ENCODE results near the gene CRHR1.

CRHR1 gene

DNA sequence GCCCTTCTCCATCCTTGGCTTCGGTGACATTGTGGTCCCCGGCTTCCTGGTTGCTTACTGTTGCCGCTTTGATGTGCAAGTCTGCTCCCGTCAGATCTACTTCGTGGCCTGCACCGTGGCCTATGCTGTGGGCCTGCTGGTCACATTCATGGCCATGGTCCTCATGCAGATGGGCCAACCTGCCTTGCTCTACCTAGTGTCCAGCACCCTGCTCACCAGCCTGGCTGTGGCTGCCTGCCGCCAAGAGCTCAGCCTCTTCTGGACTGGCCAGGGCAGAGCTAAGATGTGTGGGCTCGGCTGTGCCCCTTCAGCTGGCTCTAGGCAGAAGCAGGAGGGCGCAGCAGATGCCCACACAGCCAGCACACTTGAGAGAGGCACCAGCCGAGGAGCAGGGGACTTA is 62.1 kb downstream of the CRHR1 start:
- no peak overlapping the region for H3K9ac ChIP-seq (ENCODE audit: low read depth, low read length)
- no peaks in the 10 kb centered on the region for H3K79me2 ChIP-seq (ENCODE audit: insufficient read depth, low read length)
- peaks cover 4% of the 10 kb centered on the region for H3K27me3 ChIP-seq (ENCODE audit: insufficient read depth, low read length, poor library complexity)
- H3K9me3 ChIP-seq (ENCODE audit: insufficient read depth, low read length, severe bottlenecking), result no peaks in the 10 kb centered on the region
- no peaks in the 10 kb centered on the region for H3K36me3 ChIP-seq (ENCODE audit: insufficient read depth, low read length)
- no peak for ATAC-seq (ENCODE audit: insufficient read depth, low read depth)
- no peaks in the 10 kb centered on the region for H3K4me1 ChIP-seq (ENCODE audit: insufficient read depth, low read length)
- H3K4me2 ChIP-seq (ENCODE audit: insufficient read depth, low read length), result no peak overlapping the region
- no peak overlapping the region for H3K4me3 ChIP-seq (ENCODE audit: low read depth in 1 of 2, low read length in 2 of 2)
- DNase-seq, result no peak
- peaks cover 9% of the 10 kb centered on the region for H4K20me1 ChIP-seq (ENCODE audit: insufficient read depth, low read length)
- TF ChIP-seq, protein P1, sequence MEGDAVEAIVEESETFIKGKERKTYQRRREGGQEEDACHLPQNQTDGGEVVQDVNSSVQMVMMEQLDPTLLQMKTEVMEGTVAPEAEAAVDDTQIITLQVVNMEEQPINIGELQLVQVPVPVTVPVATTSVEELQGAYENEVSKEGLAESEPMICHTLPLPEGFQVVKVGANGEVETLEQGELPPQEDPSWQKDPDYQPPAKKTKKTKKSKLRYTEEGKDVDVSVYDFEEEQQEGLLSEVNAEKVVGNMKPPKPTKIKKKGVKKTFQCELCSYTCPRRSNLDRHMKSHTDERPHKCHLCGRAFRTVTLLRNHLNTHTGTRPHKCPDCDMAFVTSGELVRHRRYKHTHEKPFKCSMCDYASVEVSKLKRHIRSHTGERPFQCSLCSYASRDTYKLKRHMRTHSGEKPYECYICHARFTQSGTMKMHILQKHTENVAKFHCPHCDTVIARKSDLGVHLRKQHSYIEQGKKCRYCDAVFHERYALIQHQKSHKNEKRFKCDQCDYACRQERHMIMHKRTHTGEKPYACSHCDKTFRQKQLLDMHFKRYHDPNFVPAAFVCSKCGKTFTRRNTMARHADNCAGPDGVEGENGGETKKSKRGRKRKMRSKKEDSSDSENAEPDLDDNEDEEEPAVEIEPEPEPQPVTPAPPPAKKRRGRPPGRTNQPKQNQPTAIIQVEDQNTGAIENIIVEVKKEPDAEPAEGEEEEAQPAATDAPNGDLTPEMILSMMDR (IDR thresholded peaks at IDR 0.05; ENCODE audit: borderline replicate concordance, extremely low read depth, low read length, poor library complexity, severe bottlenecking), result no peak
- no peak for TF ChIP-seq EZH2 (IDR thresholded peaks at IDR 0.05; ENCODE audit: borderline replicate concordance, low read depth, low read length, severe bottlenecking)
- H2AFZ ChIP-seq (ENCODE audit: low read depth, low read length), result no peak overlapping the region
- no peak overlapping the region for H3K27ac ChIP-seq (ENCODE audit: low read length)

GRCh38 chr17:45846646-45847045 is 62.5 kb downstream of the CRHR1 start:
- TF ChIP-seq EZH2 (IDR thresholded peaks at IDR 0.05; ENCODE audit: borderline replicate concordance, low read depth, low read length, severe bottlenecking), result no peak
- TF ChIP-seq, protein P1 (IDR thresholded peaks at IDR 0.05; ENCODE audit: borderline replicate concordance, extremely low read depth, low read length, poor library complexity, severe bottlenecking), result no peak
- H4K20me1 ChIP-seq (ENCODE audit: insufficient read depth, low read length), result peaks cover 11% of the 10 kb centered on the region
- no peaks in the 10 kb centered on the region for H3K36me3 ChIP-seq (ENCODE audit: insufficient read depth, low read length)
- H3K4me2 ChIP-seq (ENCODE audit: insufficient read depth, low read length), result no peak overlapping the region
- ATAC-seq (ENCODE audit: insufficient read depth, low read depth), result no peak
- no peaks in the 10 kb centered on the region for H3K9me3 ChIP-seq (ENCODE audit: insufficient read depth, low read length, severe bottlenecking)
- H3K27ac ChIP-seq (ENCODE audit: low read length), result no peak overlapping the region
- no peaks in the 10 kb centered on the region for H3K4me1 ChIP-seq (ENCODE audit: insufficient read depth, low read length)
- no peak overlapping the region for H3K9ac ChIP-seq (ENCODE audit: low read depth, low read length)
- H3K27me3 ChIP-seq (ENCODE audit: insufficient read depth, low read length, poor library complexity), result peaks cover 9% of the 10 kb centered on the region
- no peaks in the 10 kb centered on the region for H3K79me2 ChIP-seq (ENCODE audit: insufficient read depth, low read length)
- DNase-seq, result no peak
- no peak overlapping the region for H3K4me3 ChIP-seq (ENCODE audit: low read depth in 1 of 2, low read length in 2 of 2)
- H2AFZ ChIP-seq (ENCODE audit: low read depth, low read length), result no peak overlapping the region

DNA sequence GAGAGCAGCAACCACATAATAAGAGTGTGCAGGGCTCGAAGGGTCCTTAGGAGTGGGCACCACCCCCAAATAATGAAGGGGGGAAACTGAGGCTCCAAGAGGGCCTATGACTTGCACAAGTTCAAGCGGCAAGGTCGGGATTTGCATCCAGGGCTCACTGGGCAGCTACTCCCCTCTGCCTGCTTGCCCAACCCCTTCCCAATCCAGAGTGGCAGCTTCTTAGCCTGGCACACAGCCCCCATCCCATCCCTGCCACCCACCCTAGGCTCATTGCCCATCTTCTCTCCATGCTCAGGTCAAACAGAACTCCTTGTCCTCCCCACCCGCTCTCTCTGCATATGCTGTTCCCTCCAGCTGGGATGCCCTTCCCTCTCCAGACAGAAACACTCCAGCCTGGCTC is 63.0 kb downstream of the CRHR1 start:
- Histone ChIP-seq H3K4me3 (ENCODE audit: low read depth in 1 of 2, low read length in 2 of 2) (no peak overlapping the region), H3K36me3 (ENCODE audit: insufficient read depth, low read length) (no peaks in the 10 kb centered on the region), H2AFZ (ENCODE audit: low read depth, low read length) (no peak overlapping the region), H3K9me3 (ENCODE audit: insufficient read depth, low read length, severe bottlenecking) (no peaks in the 10 kb centered on the region), H4K20me1 (ENCODE audit: insufficient read depth, low read length) (peaks cover 11% of the 10 kb centered on the region), H3K27ac (ENCODE audit: low read length) (no peak overlapping the region), H3K4me1 (ENCODE audit: insufficient read depth, low read length) (no peaks in the 10 kb centered on the region), H3K79me2 (ENCODE audit: insufficient read depth, low read length) (no peaks in the 10 kb centered on the region), H3K4me2 (ENCODE audit: insufficient read depth, low read length) (no peak overlapping the region), H3K9ac (ENCODE audit: low read depth, low read length) (no peak overlapping the region), H3K27me3 (ENCODE audit: insufficient read depth, low read length, poor library complexity) (peaks cover 13% of the 10 kb centered on the region)
- no peak for ATAC-seq (ENCODE audit: insufficient read depth, low read depth)
- DNase-seq, result no peak
- TF ChIP-seq EZH2 (IDR thresholded peaks at IDR 0.05; ENCODE audit: borderline replicate concordance, low read depth, low read length, severe bottlenecking), result no peak
- TF ChIP-seq, protein P1 (IDR thresholded peaks at IDR 0.05; ENCODE audit: borderline replicate concordance, extremely low read depth, low read length, poor library complexity, severe bottlenecking), result no peak

DNA sequence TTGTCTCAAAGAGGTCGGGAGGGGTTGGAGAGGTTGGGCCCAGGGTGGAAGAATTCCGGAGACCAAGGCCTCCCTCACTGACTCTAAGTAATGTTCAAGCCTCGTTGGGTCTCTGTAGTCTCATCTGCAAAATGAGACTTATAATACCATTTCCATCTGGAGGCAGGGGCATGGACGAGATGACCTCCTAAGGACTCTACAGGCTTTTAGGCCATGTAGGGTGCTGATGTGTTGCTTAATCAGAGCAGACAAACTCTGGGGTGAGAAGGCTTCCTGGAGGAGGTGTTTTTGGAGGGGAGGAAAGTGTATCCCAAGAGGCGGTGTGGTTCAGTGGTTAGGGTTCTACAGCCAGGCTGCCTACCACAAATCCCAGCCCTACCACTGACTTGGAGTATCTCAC is 63.6 kb downstream of the CRHR1 start:
- Histone ChIP-seq H3K27ac (ENCODE audit: low read length) (no peak overlapping the region), H4K20me1 (ENCODE audit: insufficient read depth, low read length) (peaks cover 11% of the 10 kb centered on the region), H3K27me3 (ENCODE audit: insufficient read depth, low read length, poor library complexity) (peaks cover 14% of the 10 kb centered on the region), H3K4me3 (ENCODE audit: low read depth in 1 of 2, low read length in 2 of 2) (no peak overlapping the region), H3K4me1 (ENCODE audit: insufficient read depth, low read length) (no peaks in the 10 kb centered on the region), H2AFZ (ENCODE audit: low read depth, low read length) (no peak overlapping the region), H3K36me3 (ENCODE audit: insufficient read depth, low read length) (no peaks in the 10 kb centered on the region), H3K79me2 (ENCODE audit: insufficient read depth, low read length) (no peaks in the 10 kb centered on the region), H3K4me2 (ENCODE audit: insufficient read depth, low read length) (no peak overlapping the region), H3K9me3 (ENCODE audit: insufficient read depth, low read length, severe bottlenecking) (no peaks in the 10 kb centered on the region), H3K9ac (ENCODE audit: low read depth, low read length) (no peak overlapping the region)
- DNase-seq (no peak), ATAC-seq (ENCODE audit: insufficient read depth, low read depth) (no peak)
- TF ChIP-seq, protein P1 (IDR thresholded peaks at IDR 0.05; ENCODE audit: borderline replicate concordance, extremely low read depth, low read length, poor library complexity, severe bottlenecking), result no peak
- no peak for TF ChIP-seq EZH2 (IDR thresholded peaks at IDR 0.05; ENCODE audit: borderline replicate concordance, low read depth, low read length, severe bottlenecking)
